SKM-1 (cell line): Measurements from ENCODE around the gene KIRREL3.
"Not testable (repeated sequence)": the region's sequence is repeated elsewhere in the genome, so short reads cannot be mapped to it uniquely, and the experiment has no call there.

Experiments
- DNase-seq: peaks from one replicate; lab custom pipeline; 2025; ENCODE audit not compliant: unreplicated experiment; lab: John Stamatoyannopoulos, UW

KIRREL3 gene

GRCh38 chr11:126396266-126396665 lies 604.3 kb downstream of the KIRREL3 start:
- not testable (repeated sequence) for DNase-seq

GRCh38 chr11:126395784-126396183 lies 604.8 kb downstream of the KIRREL3 start:
- not testable (repeated sequence) for DNase-seq

- not testable (repeated sequence) for DNase-seq
Observed at GRCh38 chr11:126394634-126395072, 605.9 kb downstream of the KIRREL3 start.

- no peak for DNase-seq
Observed at GRCh38 chr11:126394036-126394435, 606.5 kb downstream of the KIRREL3 start.

GRCh38 chr11:126393143-126393542 lies 607.4 kb downstream of the KIRREL3 start:
- no peak for DNase-seq

GRCh38 chr11:126392633-126393013 lies 607.9 kb downstream of the KIRREL3 start:
- peak; percentile 40 for DNase-seq

GRCh38 chr11:126391970-126392632 lies 608.5 kb downstream of the KIRREL3 start:
- peak; percentile 17 for DNase-seq

GRCh38 chr11:126391286-126391954 lies 609.1 kb downstream of the KIRREL3 start:
- no peak for DNase-seq

- no peak for DNase-seq
Observed at GRCh38 chr11:126390272-126390867, 610.2 kb downstream of the KIRREL3 start.

GRCh38 chr11:126387857-126388256 lies 612.7 kb downstream of the KIRREL3 start:
- no peak for DNase-seq

GRCh38 chr11:126386729-126387071 lies 613.9 kb downstream of the KIRREL3 start:
- DNase-seq, result peak; percentile 66

- no peak for DNase-seq
Observed at GRCh38 chr11:126385991-126386728, 614.4 kb downstream of the KIRREL3 start.

GRCh38 chr11:126384449-126385070 lies 616.0 kb downstream of the KIRREL3 start:
- no peak for DNase-seq

- DNase-seq, result no peak
Observed at GRCh38 chr11:126383339-126384335, 616.9 kb downstream of the KIRREL3 start.

- DNase-seq, result not testable (repeated sequence)
Observed at GRCh38 chr11:126382641-126383040, 617.9 kb downstream of the KIRREL3 start.

GRCh38 chr11:126381960-126382359 lies 618.6 kb downstream of the KIRREL3 start:
- DNase-seq, result not testable (repeated sequence)

- no peak for DNase-seq
Observed at GRCh38 chr11:126380909-126381308, 619.7 kb downstream of the KIRREL3 start.

GRCh38 chr11:126378763-126379162 lies 621.8 kb downstream of the KIRREL3 start:
- no peak for DNase-seq

- DNase-seq, result no peak
Observed at GRCh38 chr11:126375726-126376125, 624.8 kb downstream of the KIRREL3 start.
